Hindlimb muscle (tissue), 1 donor: ENCODE results near the gene DCN. TPM values are rescaled to one million over a fixed set of nuclear protein-coding genes. Genes with fewer than 3 reads are reported as not detected.
A peak's percentile ranks its signal among the peaks of the same experiment; 100 is the strongest.

Experiments used
- DNase-seq: peaks from one replicate; pipeline ENCODE4 v3.0.0-alpha.2; 2013
- polyA plus RNA-seq: library from polyadenylated mRNA; unstranded; fragments of 120-200 nt; gene quantifications from one replicate; pipeline ENCODE4 v1.2.1, GENCODE V29; 2013; ENCODE audit not compliant: insufficient read length

DCN gene
- polyA plus RNA-seq, 1 donor: 1,243 TPM

DNA sequence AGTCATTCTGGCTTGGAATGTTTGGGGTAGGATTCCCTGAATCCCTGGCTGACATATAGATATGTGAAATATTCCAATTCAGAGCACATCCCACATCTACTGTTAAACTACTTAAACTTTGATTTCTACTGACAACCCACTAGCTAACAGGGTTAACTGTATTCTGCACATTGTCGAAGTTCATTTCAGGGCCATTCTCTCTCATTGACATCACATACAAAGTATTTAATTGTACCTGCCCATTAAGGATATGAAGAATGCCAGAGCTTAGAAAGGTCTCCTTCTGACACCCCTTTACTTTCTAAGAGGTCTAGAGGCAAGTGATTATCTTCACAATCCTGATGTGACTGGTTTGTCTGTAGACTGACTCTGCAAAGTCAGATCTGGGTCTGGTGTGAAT lies 2.8 kb upstream of the DCN start:
- no peak for DNase-seq

DNA sequence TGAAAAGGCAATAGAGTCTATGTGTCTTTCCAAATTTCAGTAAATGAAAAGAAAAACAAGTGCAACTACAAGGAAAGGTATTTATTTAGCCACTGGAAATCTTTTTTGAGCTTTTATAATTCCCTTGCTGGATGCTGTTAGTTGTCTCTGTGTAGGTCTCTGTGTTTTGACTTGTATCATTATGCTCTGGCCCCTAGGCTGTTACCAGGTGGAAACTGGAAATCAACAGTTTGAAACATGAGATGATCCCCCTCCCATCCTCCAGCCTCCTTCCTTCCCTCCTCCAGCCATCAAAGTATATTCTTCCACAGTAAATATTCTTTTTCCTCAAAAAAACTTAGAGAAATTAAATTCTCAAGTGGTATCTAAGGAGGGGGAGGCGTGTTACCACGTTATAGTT lies 934 bp upstream of the DCN start:
- peak; percentile 74 for DNase-seq

GRCh38 chr12:91180582-91181395 lies 1.8 kb downstream of the DCN start:
- DNase-seq: peak; percentile 85

DNA sequence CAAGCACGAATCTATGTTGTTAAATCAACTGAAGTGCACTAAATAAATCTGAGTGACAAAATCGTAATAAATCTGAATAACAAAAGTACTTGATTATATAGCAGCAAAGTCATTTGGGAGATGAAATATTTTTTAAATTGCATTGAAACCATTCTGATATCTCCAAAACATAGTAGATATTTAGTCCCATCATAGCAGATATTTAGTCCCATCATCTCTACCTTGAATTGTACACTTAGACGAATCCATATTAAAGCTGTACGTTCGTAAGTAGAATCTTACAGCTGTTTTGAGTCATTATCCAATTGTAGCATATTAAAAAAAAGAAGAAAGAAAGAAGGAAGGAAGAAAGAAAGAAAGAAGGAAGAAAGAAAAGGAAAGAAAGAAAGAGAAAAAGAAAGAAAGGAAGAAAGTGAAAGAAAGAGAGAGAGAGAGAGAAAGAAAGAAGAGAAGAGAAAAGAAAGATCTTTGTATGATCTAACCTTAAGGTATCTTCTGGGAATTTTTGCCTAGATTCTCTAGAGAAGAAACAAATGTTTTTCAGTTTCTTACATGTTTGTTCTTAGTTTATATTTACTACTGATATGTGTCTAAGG lies 2.6 kb downstream of the DCN start:
- DNase-seq: no peak

- no peak for DNase-seq
Observed at GRCh38 chr12:91179315-91179714, 3.3 kb downstream of the DCN start.

DNA sequence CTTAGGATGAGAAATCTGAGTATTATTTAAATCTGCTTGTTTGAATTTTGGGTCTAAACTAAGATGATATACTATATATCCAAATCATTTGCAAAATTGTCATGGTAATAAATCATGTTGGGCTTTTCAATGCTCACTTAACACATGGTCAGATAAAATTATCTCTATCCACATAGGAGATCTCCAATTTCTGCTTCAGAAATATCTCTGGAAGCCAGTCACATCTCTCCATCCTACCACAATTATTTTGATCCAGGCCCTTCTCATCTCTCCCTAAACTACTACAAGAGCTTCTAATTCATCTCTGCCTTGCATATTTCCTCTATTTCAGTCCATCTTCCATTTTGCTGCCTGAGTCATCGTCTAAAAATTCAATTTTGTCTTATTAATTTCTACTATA lies 3.8 kb downstream of the DCN start:
- DNase-seq: no peak

GRCh38 chr12:91178139-91178561 lies 4.5 kb downstream of the DCN start:
- DNase-seq: peak; percentile 74

DNA sequence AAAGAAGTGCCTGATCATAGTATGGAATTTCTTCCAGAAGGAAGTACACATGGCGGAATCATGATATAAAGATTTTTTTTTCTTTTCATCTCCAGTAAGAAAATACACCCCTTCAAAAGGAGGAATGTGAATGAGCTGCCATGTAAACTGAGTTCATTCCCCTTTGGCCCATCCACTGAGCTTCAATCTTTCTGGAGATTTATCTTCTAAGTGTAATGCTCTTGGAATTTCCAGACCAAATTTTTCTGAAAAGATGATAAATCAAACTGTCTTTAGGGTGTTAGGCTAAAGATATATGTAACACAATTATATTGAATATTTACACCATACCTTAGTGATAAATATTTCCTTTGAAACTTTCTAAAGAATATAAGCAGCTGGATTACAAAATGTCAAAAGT lies 5.2 kb downstream of the DCN start:
- DNase-seq: no peak

GRCh38 chr12:91176915-91177314 lies 5.7 kb downstream of the DCN start:
- no peak for DNase-seq

DNA sequence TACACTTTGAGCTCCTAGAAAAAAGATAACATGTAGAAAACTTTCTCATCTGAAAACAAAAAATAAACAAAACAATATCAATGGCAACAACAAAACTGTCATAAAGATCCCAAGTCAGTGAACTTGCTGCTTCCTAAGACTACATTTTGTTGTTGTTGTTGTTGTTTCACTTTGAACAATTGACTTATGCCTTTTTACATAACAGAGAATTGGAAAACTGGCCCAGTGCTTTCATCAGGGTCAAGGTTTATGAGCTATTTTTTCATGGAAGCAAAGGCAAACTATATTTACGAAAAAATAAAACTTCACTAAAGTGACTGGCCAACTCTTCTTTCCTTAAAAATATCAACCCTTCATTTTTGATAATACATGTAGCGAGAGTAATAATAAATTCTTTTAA lies 6.3 kb downstream of the DCN start:
- DNase-seq: no peak

DNA sequence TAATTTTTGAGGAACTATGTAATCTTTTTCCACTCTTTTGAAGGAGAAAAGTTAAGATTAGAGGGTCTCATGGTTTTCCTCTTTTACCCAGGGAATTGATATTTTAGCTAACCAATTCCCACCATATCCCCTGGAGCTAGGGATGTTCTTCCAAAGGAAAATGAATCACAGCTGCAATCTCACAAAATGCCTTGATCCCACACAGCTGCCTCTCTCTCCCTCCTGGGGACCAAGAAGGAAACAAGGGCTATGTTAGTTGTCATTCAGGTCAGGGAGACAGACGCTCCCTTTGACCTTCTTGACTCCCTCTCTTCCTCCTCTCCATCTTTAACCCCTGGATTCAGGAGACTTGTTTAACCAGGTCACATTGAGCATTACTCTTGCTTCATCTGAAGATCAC lies 9.5 kb downstream of the DCN start:
- no peak for DNase-seq

GRCh38 chr12:91172096-91172495 lies 10.5 kb downstream of the DCN start:
- no peak for DNase-seq

GRCh38 chr12:91171476-91171875 lies 11.1 kb downstream of the DCN start:
- DNase-seq: no peak

- no peak for DNase-seq
Observed at GRCh38 chr12:91163116-91163515, 19.5 kb downstream of the DCN start.

DNA sequence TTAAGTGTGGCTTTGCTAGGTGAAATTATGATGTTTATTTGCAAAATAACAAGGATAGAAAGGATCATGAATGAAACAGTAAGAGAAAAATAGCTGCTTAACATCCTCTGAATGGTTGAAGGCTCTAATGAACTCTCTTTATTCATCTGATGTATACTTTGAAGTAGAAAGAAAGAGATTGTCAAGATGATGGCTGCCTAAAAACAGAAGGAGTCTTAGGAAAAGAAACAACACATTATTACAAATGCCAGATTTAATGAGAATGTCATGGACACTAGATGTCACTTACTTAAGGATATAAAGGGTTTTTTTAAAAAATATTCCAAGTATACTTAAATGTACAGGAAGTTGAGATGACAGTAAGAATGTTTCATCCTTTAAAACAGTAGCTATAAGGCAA lies 21.6 kb downstream of the DCN start:
- DNase-seq: no peak

- DNase-seq: no peak
Observed at GRCh38 chr12:91155990-91156389, 26.6 kb downstream of the DCN start.

GRCh38 chr12:91154131-91154530 lies 28.5 kb downstream of the DCN start:
- DNase-seq: no peak

DNA sequence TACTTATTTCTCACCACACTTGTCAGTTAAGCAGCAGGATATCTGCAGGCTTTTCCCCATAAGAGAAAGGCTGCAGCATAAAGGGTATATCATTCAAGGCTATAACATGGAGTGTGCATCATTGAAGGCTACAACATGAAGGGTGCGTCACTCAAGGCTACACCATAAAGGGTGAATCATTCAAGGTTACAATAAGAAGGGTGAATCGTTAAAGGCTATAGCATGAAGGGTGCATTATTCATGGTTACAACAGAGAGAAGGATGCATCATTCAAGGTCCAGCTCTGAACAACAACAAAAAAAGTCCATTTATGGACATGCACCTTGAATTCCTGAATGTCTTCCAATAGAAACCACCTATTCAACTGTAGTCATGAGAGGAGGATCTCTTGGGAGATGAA lies 38.6 kb downstream of the DCN start:
- no peak for DNase-seq

- no peak for DNase-seq
Observed at GRCh38 chr12:91143206-91143605, 39.4 kb downstream of the DCN start.

- peak; percentile 71 for DNase-seq
Observed at GRCh38 chr12:91142221-91142631, 40.4 kb downstream of the DCN start.

GRCh38 chr12:91140026-91140931 lies 42.3 kb downstream of the DCN start:
- peak; percentile 68 for DNase-seq

DNA sequence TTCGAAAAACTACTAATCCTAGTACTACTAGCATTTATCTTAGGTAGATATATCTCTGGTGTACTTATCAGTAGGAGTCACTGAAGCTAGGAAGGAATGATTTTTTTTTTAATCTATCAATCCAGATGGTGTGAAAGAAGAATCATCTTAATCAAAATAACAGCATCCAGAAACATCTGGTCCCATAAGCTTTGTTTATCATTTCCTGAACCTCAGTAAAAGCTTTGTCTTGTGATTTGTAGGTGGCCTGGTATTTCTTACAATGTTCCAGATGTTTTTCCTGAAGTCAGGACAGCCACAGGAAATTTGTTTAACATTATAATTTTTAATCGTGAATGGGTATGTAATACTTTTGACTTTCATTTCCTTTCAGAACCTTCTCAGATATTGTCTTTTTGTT lies 43.3 kb downstream of the DCN start:
- DNase-seq: no peak

- no peak for DNase-seq
Observed at GRCh38 chr12:91138337-91138920, 44.2 kb downstream of the DCN start.
